H1 (cell line): ENCODE data around the gene KRTAP5-1. TPM values are rescaled to one million over a fixed set of nuclear protein-coding genes. Genes with fewer than 3 reads are reported as not detected.

Experiments
- ATF3 ChIP-seq: IDR thresholded peaks from 2 replicates; pipeline ENCODE4 v1.6.1; 2011; ENCODE audit warnings: low read depth, mild to moderate bottlenecking, low read length; ENCODE audit not compliant: insufficient read depth
- BACH1 ChIP-seq: IDR thresholded peaks from 2 replicates; pipeline ENCODE4 v1.6.1; 2012; ENCODE audit warnings: low read length, improper control_type of control experiment
- CBX8 ChIP-seq: fragments of 300-800, 300-1000 bp; sonication (generic); IDR thresholded peaks from 2 replicates; pipeline ENCODE4 v1.7.1; 2016; ENCODE audit warnings: low read depth, low read length, borderline replicate concordance
- JUN ChIP-seq: IDR thresholded peaks from 2 replicates; pipeline ENCODE4 v1.6.1; 2011; ENCODE audit warnings: low read depth, mild to moderate bottlenecking, improper control_type of control experiment, low read length
- MAFK ChIP-seq: IDR thresholded peaks from 2 replicates; pipeline ENCODE4 v1.6.1; 2012; ENCODE audit warnings: low read depth, mild to moderate bottlenecking, improper control_type of control experiment, low read length
- RFX5 ChIP-seq: IDR thresholded peaks from 2 replicates; pipeline ENCODE4 v1.6.1; 2011; ENCODE audit warnings: low read depth, low read length, improper control_type of control experiment, borderline replicate concordance
- SRF ChIP-seq: IDR thresholded peaks from 2 replicates; pipeline ENCODE4 v1.6.1; 2011; ENCODE audit warnings: mild to moderate bottlenecking, low read depth, low read length, moderate library complexity
- SUZ12 ChIP-seq: fragments of 200-600 bp; sonication (generic); IDR thresholded peaks from 2 replicates; pipeline ENCODE4 v1.6.1; 2012; ENCODE audit warnings: mild to moderate bottlenecking, inconsistent platforms, low read length, moderate library complexity, mixed read lengths
- polyA plus RNA-seq, 7 experiments: library from polyadenylated mRNA; depleted of rRNA in 3 of 7; stranded (reverse) in 5 of 7; unstranded in 2 of 7; fragments of >200 nt in 5 of 7; fragments of 200-250 nt in 2 of 7; gene quantifications; 1 replicate in 5 of 7; 2 replicates in 1 of 7; 4 replicates in 1 of 7; pipeline versions ENCODE4 v1.2.1 to v1.2.3, GENCODE V29; 2011 to 2013; ENCODE audit warnings: missing spikeins in 2 of 7, mixed read lengths in 2 of 7
- total RNA-seq: library from RNA; stranded (reverse); fragmentation: NEBNext Ultra II Directional; extraction: Animal tissue kit (Norgen Biotek cat#: 25700); gene quantifications from 2 replicates; pipeline ENCODE4 v1.2.1, GENCODE V29; 2021
- TF ChIP-seq, protein P1 (sequence below): fragments of 300-600 bp; sonication (generic); IDR thresholded peaks from 2 replicates; pipeline ENCODE4 v1.7.1; 2012; ENCODE audit warnings: low read length, moderate library complexity, mild to moderate bottlenecking, inconsistent platforms; ENCODE audit not compliant: insufficient replicate concordance

The KRTAP5-1 gene
- total and polyA plus RNA-seq, 2 of the 8 experiments (the other 6 are each of a cell fraction or from before 2014, with no cell fraction given), result not detected

- TF ChIP-seq, protein P1, sequence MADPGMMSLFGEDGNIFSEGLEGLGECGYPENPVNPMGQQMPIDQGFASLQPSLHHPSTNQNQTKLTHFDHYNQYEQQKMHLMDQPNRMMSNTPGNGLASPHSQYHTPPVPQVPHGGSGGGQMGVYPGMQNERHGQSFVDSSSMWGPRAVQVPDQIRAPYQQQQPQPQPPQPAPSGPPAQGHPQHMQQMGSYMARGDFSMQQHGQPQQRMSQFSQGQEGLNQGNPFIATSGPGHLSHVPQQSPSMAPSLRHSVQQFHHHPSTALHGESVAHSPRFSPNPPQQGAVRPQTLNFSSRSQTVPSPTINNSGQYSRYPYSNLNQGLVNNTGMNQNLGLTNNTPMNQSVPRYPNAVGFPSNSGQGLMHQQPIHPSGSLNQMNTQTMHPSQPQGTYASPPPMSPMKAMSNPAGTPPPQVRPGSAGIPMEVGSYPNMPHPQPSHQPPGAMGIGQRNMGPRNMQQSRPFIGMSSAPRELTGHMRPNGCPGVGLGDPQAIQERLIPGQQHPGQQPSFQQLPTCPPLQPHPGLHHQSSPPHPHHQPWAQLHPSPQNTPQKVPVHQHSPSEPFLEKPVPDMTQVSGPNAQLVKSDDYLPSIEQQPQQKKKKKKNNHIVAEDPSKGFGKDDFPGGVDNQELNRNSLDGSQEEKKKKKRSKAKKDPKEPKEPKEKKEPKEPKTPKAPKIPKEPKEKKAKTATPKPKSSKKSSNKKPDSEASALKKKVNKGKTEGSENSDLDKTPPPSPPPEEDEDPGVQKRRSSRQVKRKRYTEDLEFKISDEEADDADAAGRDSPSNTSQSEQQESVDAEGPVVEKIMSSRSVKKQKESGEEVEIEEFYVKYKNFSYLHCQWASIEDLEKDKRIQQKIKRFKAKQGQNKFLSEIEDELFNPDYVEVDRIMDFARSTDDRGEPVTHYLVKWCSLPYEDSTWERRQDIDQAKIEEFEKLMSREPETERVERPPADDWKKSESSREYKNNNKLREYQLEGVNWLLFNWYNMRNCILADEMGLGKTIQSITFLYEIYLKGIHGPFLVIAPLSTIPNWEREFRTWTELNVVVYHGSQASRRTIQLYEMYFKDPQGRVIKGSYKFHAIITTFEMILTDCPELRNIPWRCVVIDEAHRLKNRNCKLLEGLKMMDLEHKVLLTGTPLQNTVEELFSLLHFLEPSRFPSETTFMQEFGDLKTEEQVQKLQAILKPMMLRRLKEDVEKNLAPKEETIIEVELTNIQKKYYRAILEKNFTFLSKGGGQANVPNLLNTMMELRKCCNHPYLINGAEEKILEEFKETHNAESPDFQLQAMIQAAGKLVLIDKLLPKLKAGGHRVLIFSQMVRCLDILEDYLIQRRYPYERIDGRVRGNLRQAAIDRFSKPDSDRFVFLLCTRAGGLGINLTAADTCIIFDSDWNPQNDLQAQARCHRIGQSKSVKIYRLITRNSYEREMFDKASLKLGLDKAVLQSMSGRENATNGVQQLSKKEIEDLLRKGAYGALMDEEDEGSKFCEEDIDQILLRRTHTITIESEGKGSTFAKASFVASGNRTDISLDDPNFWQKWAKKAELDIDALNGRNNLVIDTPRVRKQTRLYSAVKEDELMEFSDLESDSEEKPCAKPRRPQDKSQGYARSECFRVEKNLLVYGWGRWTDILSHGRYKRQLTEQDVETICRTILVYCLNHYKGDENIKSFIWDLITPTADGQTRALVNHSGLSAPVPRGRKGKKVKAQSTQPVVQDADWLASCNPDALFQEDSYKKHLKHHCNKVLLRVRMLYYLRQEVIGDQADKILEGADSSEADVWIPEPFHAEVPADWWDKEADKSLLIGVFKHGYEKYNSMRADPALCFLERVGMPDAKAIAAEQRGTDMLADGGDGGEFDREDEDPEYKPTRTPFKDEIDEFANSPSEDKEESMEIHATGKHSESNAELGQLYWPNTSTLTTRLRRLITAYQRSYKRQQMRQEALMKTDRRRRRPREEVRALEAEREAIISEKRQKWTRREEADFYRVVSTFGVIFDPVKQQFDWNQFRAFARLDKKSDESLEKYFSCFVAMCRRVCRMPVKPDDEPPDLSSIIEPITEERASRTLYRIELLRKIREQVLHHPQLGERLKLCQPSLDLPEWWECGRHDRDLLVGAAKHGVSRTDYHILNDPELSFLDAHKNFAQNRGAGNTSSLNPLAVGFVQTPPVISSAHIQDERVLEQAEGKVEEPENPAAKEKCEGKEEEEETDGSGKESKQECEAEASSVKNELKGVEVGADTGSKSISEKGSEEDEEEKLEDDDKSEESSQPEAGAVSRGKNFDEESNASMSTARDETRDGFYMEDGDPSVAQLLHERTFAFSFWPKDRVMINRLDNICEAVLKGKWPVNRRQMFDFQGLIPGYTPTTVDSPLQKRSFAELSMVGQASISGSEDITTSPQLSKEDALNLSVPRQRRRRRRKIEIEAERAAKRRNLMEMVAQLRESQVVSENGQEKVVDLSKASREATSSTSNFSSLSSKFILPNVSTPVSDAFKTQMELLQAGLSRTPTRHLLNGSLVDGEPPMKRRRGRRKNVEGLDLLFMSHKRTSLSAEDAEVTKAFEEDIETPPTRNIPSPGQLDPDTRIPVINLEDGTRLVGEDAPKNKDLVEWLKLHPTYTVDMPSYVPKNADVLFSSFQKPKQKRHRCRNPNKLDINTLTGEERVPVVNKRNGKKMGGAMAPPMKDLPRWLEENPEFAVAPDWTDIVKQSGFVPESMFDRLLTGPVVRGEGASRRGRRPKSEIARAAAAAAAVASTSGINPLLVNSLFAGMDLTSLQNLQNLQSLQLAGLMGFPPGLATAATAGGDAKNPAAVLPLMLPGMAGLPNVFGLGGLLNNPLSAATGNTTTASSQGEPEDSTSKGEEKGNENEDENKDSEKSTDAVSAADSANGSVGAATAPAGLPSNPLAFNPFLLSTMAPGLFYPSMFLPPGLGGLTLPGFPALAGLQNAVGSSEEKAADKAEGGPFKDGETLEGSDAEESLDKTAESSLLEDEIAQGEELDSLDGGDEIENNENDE, result no peak
- no peak for TF ChIP-seq BACH1
- no peak for TF ChIP-seq JUN
- TF ChIP-seq ATF3, result no peak
- TF ChIP-seq RFX5, result no peak
- TF ChIP-seq CBX8, result no peak
- no peak for TF ChIP-seq SRF
- no peak for TF ChIP-seq MAFK
- TF ChIP-seq SUZ12, result no peak
Observed at GRCh38 chr11:1555713-1556153, 29.4 kb downstream of the KRTAP5-1 start (continued).
